GM23338 (cell line): ENCODE data around the gene EXD3. TPM values are rescaled to one million over a fixed set of nuclear protein-coding genes. Genes with fewer than 3 reads are reported as not detected.

Experiments used
- ATAC-seq: fragments of 200-7000 bp; cut with Tn5 transposase; 3 replicates; pipeline ENCODE4 v1.9.1; 2020
- DNase-seq: peaks from one replicate; pipeline ENCODE4 v3.0.0-alpha.2; 2015; ENCODE audit warnings: low spot score
- H2AFZ ChIP-seq: fragments of 200-600 bp; sonication (generic); 2 replicates; pipeline ENCODE4 v1.8.0; 2016; ENCODE audit warnings: antibody characterized with exemption, mild to moderate bottlenecking, moderate library complexity
- H3F3A ChIP-seq: fragments of 200-600 bp; sonication (generic); replicated peaks from 2 replicates; pipeline ENCODE4 v1.8.0; 2017; ENCODE audit warnings: antibody characterized with exemption, mixed run types, low read depth
- H3K27ac ChIP-seq: fragments of 200-600 bp; sonication (generic); 2 replicates; pipeline ENCODE4 v1.6.1; 2016; ENCODE audit warnings: low read depth
- H3K27me3 ChIP-seq: fragments of 200-600 bp; sonication (generic); 2 replicates; pipeline ENCODE4 v1.8.0; 2016; ENCODE audit warnings: mild to moderate bottlenecking, mixed run types, moderate library complexity; ENCODE audit not compliant: insufficient read depth
- H3K36me3 ChIP-seq: fragments of 200-600 bp; sonication (generic); 2 replicates; pipeline ENCODE4 v1.8.0; 2016; ENCODE audit warnings: mild to moderate bottlenecking; ENCODE audit not compliant: insufficient read depth
- H3K4me1 ChIP-seq: fragments of 200-600 bp; sonication (generic); 2 replicates; pipeline ENCODE4 v1.8.0; 2016; ENCODE audit warnings: mild to moderate bottlenecking, moderate library complexity; ENCODE audit not compliant: insufficient read depth
- H3K4me2 ChIP-seq: fragments of 200-600 bp; sonication (generic); 2 replicates; pipeline ENCODE4 v1.7.1; 2017; ENCODE audit warnings: mixed run types
- H3K4me3 ChIP-seq: fragments of 200-600 bp; sonication (generic); 2 replicates; pipeline ENCODE4 v1.6.1; 2016; ENCODE audit warnings: mixed run types
- H3K79me2 ChIP-seq: fragments of 200-600 bp; sonication (generic); replicated peaks from 2 replicates; pipeline ENCODE4 v1.8.0; 2017; ENCODE audit warnings: mild to moderate bottlenecking; ENCODE audit not compliant: insufficient read depth
- H3K9me2 ChIP-seq: fragments of 200-600 bp; sonication (generic); 2 replicates; pipeline ENCODE4 v1.8.0; 2017; ENCODE audit not compliant: insufficient read depth
- H4K20me1 ChIP-seq: fragments of 200-600 bp; sonication (generic); replicated peaks from 2 replicates; pipeline ENCODE4 v1.8.0; 2017; ENCODE audit warnings: mild to moderate bottlenecking; ENCODE audit not compliant: insufficient read depth
- H3K27ac Mint-ChIP-seq: 2 replicates; pipeline ENCODE4 v1.8.0; 2020; ENCODE audit warnings: inconsistent platforms, mild to moderate bottlenecking, moderate library complexity, mixed read lengths
- H3K27me3 Mint-ChIP-seq: 3 replicates; pipeline ENCODE4 v1.8.0; 2022; ENCODE audit warnings: low read depth, mild to moderate bottlenecking, moderate library complexity, mixed read lengths, inconsistent platforms; ENCODE audit not compliant: insufficient read depth, poor library complexity
- H3K36me3 Mint-ChIP-seq: 3 replicates; pipeline ENCODE4 v1.8.0; 2021; ENCODE audit warnings: low read depth, mild to moderate bottlenecking, inconsistent platforms, moderate library complexity, mixed read lengths
- H3K4me1 Mint-ChIP-seq: 3 replicates; pipeline ENCODE4 v1.8.0; 2020; ENCODE audit warnings: mild to moderate bottlenecking, inconsistent platforms, mixed read lengths
- H3K4me3 Mint-ChIP-seq: 3 replicates; pipeline ENCODE4 v1.8.0; 2021; ENCODE audit warnings: moderate library complexity, mild to moderate bottlenecking, inconsistent platforms, mixed read lengths
- H3K9me3 Mint-ChIP-seq: 3 replicates; pipeline ENCODE4 v1.8.0; 2020; ENCODE audit warnings: moderate library complexity, mild to moderate bottlenecking, inconsistent platforms, mixed read lengths
- CREB1 ChIP-seq: fragments of 250-450 bp; sonication (Bioruptor Pico); IDR thresholded peaks from 2 replicates; pipeline ENCODE4 v1.5.0; 2020; ENCODE audit warnings: low read depth, mild to moderate bottlenecking, moderate library complexity
- CTCF ChIP-seq, 2 experiments: fragments of 200-600 bp in 1 of 2; sonication (generic) in 1 of 2; conservative IDR thresholded peaks; 2 replicates each; pipeline versions ENCODE4 v1.5.1 to v1.6.1; 2016 to 2017; ENCODE audit warnings: antibody characterized with exemption in 2 of 2, low read depth in 2 of 2, mild to moderate bottlenecking in 2 of 2, moderate library complexity in 1 of 2
- ETS1 ChIP-seq: IDR thresholded peaks from 2 replicates; pipeline ENCODE4 v1.6.1; 2016; ENCODE audit warnings: antibody characterized with exemption
- EZH2 ChIP-seq: fragments of 200-600 bp; sonication (generic); IDR thresholded peaks from one replicate; pipeline ENCODE4 v1.8.0; 2017; ENCODE audit warnings: antibody characterized with exemption, mild to moderate bottlenecking, low read depth; ENCODE audit not compliant: unreplicated experiment
- EZH2phosphoT487 ChIP-seq: fragments of 200-600 bp; sonication (generic); IDR thresholded peaks from one replicate; pipeline ENCODE4 v1.8.1; 2018; ENCODE audit warnings: antibody characterized with exemption; ENCODE audit not compliant: unreplicated experiment
- JUNB ChIP-seq: IDR thresholded peaks from one replicate; pipeline ENCODE4 v1.6.1; 2016; ENCODE audit warnings: antibody characterized with exemption; ENCODE audit not compliant: unreplicated experiment
- NANOG ChIP-seq: IDR thresholded peaks from 2 replicates; pipeline ENCODE4 v1.6.1; 2016; ENCODE audit warnings: antibody characterized with exemption, borderline replicate concordance
- POLR2AphosphoS5 ChIP-seq: IDR thresholded peaks from 2 replicates; pipeline ENCODE4 v1.6.1; 2016; ENCODE audit warnings: antibody characterized with exemption, low read depth
- REST ChIP-seq: IDR thresholded peaks from one replicate; pipeline ENCODE4 v1.6.1; 2018; ENCODE audit warnings: antibody characterized with exemption; ENCODE audit not compliant: unreplicated experiment
- STAT1 ChIP-seq: IDR thresholded peaks from one replicate; pipeline ENCODE4 v1.6.1; 2016; ENCODE audit warnings: antibody characterized with exemption; ENCODE audit not compliant: unreplicated experiment
- ZNF114 ChIP-seq: fragments of 250-450 bp; sonication (Bioruptor Pico); IDR thresholded peaks from 2 replicates; pipeline ENCODE4 v1.5.0; 2020; ENCODE audit warnings: mild to moderate bottlenecking, moderate library complexity
- ZNF331 ChIP-seq: fragments of 250-450 bp; sonication (Bioruptor Pico); IDR thresholded peaks from 2 replicates; pipeline ENCODE4 v1.5.0; 2020; ENCODE audit warnings: low read depth, mild to moderate bottlenecking, moderate library complexity
- ZNF462 ChIP-seq: fragments of 250-450 bp; sonication (Bioruptor Pico); IDR thresholded peaks from 2 replicates; pipeline ENCODE4 v1.5.0; 2020; ENCODE audit warnings: mild to moderate bottlenecking, moderate library complexity
- polyA plus RNA-seq: library from polyadenylated mRNA; unstranded; fragments of >200 nt; fragmentation: Nextera tagmentation; extraction: Ambion mirVana; gene quantifications from 2 replicates; pipeline ENCODE4 v1.2.1, GENCODE V29; 2016
- total RNA-seq: library from RNA; depleted of rRNA; stranded (reverse); fragments of >200 nt; shearing (Covaris generic); gene quantifications from 2 replicates; pipeline ENCODE4 v1.2.3, GENCODE V29; 2014

The EXD3 gene
- total and polyA plus RNA-seq, 2 experiments from 2014 or later = 3.6 to 9.7 TPM

GRCh38 chr9:137371946-137372651, 50.9 kb downstream of the EXD3 start:
- H3K27me3 Mint-ChIP-seq = peaks cover 7% of the 10 kb centered on the region
- H3K4me1 ChIP-seq = no peaks in the 10 kb centered on the region
- no peak for TF ChIP-seq EZH2
- TF ChIP-seq EZH2phosphoT487 = no peak
- no peak for TF ChIP-seq POLR2AphosphoS5
- TF ChIP-seq REST = no peak
- TF ChIP-seq ZNF114 (CRISPR knock-in tag) = no peak
- TF ChIP-seq ZNF331 (CRISPR knock-in tag) = no peak
- TF ChIP-seq ETS1 = no peak
- no peak for TF ChIP-seq NANOG
- TF ChIP-seq ZNF462 (CRISPR knock-in tag) = no peak
- no peak for TF ChIP-seq CTCF (conservative IDR thresholded peaks at IDR 0.05; ENCODE audit: low read depth in 2 of 2)
- no peak for TF ChIP-seq JUNB
- TF ChIP-seq CREB1 (CRISPR knock-in tag) = no peak
- no peak for TF ChIP-seq STAT1
- H3K4me3 ChIP-seq = no peak overlapping the region
- H3K4me2 ChIP-seq = no peak overlapping the region
- H2AFZ ChIP-seq = no peak overlapping the region
- H3K79me2 ChIP-seq = no peaks in the 10 kb centered on the region
- no peaks in the 10 kb centered on the region for H3F3A ChIP-seq
- no peak overlapping the region for H3K27ac ChIP-seq
- H3K9me3 Mint-ChIP-seq = peaks cover 7% of the 10 kb centered on the region; the same call in 2 of the 3 replicates
- H3K36me3 Mint-ChIP-seq = no peaks in the 10 kb centered on the region
- H3K9me2 ChIP-seq = no peaks in the 10 kb centered on the region
- H3K4me3 Mint-ChIP-seq = no peak overlapping the region
- H3K27me3 ChIP-seq = peaks cover 4% of the 10 kb centered on the region
- ATAC-seq (no peak), DNase-seq (no peak)
- no peaks in the 10 kb centered on the region for H4K20me1 ChIP-seq
- no peak overlapping the region for H3K27ac Mint-ChIP-seq
- no peaks in the 10 kb centered on the region for H3K4me1 Mint-ChIP-seq
- no peaks in the 10 kb centered on the region for H3K36me3 ChIP-seq
